Prostate gland (tissue), 2 donors: ENCODE results near the gene PALB2. TPM values are rescaled to one million over a fixed set of nuclear protein-coding genes. Genes with fewer than 3 reads are reported as not detected.

Source experiments
- DNase-seq: peaks from one replicate; pipeline ENCODE4 v3.0.0-alpha.2; 2019; ENCODE audit warnings: low spot score
- H3K27ac ChIP-seq, 2 donors: fragments of 200-600 bp; sonication (generic); 2 replicates each; pipeline ENCODE4 v1.5.1; 2017 to 2019
- H3K27me3 ChIP-seq: fragments of 200-600 bp; sonication (generic); replicated peaks from 2 replicates; pipeline ENCODE4 v1.5.1; 2019; ENCODE audit not compliant: insufficient read depth
- H3K36me3 ChIP-seq, 2 donors: fragments of 200-600 bp; sonication (generic); 1 replicate in 1 of 2; 2 replicates in 1 of 2; pipeline versions ENCODE4 v1.5.1 to v1.8.1; 2017 to 2019
- H3K4me1 ChIP-seq: fragments of 200-600 bp; sonication (generic); replicated peaks from 2 replicates; pipeline ENCODE4 v1.5.1; 2019
- H3K4me3 ChIP-seq, 2 donors: fragments of 200-600 bp; sonication (generic); 2 replicates each; pipeline ENCODE4 v1.5.1; 2017 to 2019
- H3K9me3 ChIP-seq: fragments of 200-600 bp; sonication (generic); 2 replicates; pipeline ENCODE4 v1.5.1; 2017
- CTCF ChIP-seq, 4 experiments: fragments of 200-600 bp in 2 of 4; fragments of 450-650 bp in 2 of 4; sonication (generic) in 2 of 4; IDR thresholded peaks; 1 replicate in 3 of 4; 2 replicates in 1 of 4; pipeline ENCODE4 v1.5.1; 2016 to 2019; ENCODE audit warnings: antibody characterized with exemption in 4 of 4, mild to moderate bottlenecking in 2 of 4, moderate library complexity in 2 of 4
- POLR2A ChIP-seq: fragments of 450-650 bp; IDR thresholded peaks from one replicate; pipeline ENCODE4 v1.6.1; 2016; ENCODE audit warnings: antibody characterized with exemption, mild to moderate bottlenecking
- POLR2AphosphoS5 ChIP-seq: sonication (generic); formaldehyde crosslinking; IDR thresholded peaks from one replicate; pipeline ENCODE4 v1.6.1; 2017; ENCODE audit warnings: antibody characterized with exemption
- WGBS: methylation state at CpG from one replicate; pipeline ENCODE4 v1.1.5; 2018; 5-methylcytosine and 5-hydroxymethylcytosine counted together
- intact Hi-C: fragments of 100-400 bp; cut with DNase I; formaldehyde crosslinking; loops from one replicate; pipeline ENCODE4 v1.14.2; 2022
- total RNA-seq, 2 donors: library from RNA; depleted of rRNA; stranded (reverse); fragments of >200 nt; gene quantifications; one replicate each; pipeline ENCODE4 v1.1.0, GENCODE V29; 2016

The PALB2 gene
- total RNA-seq, 2 donors from 2014 or later = 10.8 to 15.6 TPM

DNA sequence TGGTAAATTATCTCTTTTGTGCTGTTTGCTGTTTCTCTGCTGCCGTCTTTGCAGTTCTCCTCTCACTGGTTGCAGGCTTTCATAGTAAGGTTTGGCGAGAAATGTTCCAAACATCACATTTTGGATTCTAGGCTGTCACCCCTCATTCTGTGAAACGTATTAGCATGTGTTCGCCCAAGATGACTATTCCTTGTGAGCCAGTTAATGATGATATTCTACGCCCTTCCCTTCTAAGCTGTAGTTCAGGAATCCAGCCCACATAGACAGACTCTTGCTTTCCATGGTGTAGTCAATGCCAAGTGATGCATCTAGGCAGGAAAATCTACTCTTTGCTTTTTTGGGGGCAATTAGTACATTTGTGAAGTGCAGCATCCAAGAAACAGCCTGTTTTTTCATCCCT is 69.2 kb downstream of the PALB2 start:
- H3K9me3 ChIP-seq = no peaks in the 10 kb centered on the region
- H3K4me1 ChIP-seq = no peaks in the 10 kb centered on the region
- peaks cover 5 to 12% of the 10 kb centered on the region in 2 donors for H3K36me3 ChIP-seq
- no peak for TF ChIP-seq POLR2A
- TF ChIP-seq CTCF (IDR thresholded peaks at IDR 0.05) = no peak
- TF ChIP-seq POLR2AphosphoS5 = no peak
- H3K27ac ChIP-seq = no peak overlapping the region
- intact Hi-C loops = no loop called here
- no peak overlapping the region for H3K4me3 ChIP-seq
- H3K27me3 ChIP-seq = no peaks in the 10 kb centered on the region
- no peak for DNase-seq
- 95% methylated on average over 5 of the region's 5 CpGs for WGBS

GRCh38 chr16:23570992-23571632 is 70.0 kb downstream of the PALB2 start:
- no peak overlapping the region for H3K4me3 ChIP-seq
- WGBS = 86% methylated on average over 8 of the region's 8 CpGs
- H3K4me1 ChIP-seq = no peaks in the 10 kb centered on the region
- DNase-seq = no peak
- H3K27me3 ChIP-seq = no peaks in the 10 kb centered on the region
- no peak overlapping the region for H3K27ac ChIP-seq
- peaks cover 5 to 12% of the 10 kb centered on the region in 2 donors for H3K36me3 ChIP-seq
- no peaks in the 10 kb centered on the region for H3K9me3 ChIP-seq
- intact Hi-C loops = no loop called here
- TF ChIP-seq POLR2AphosphoS5 (no peak), CTCF (IDR thresholded peaks at IDR 0.05) (no peak), POLR2A (no peak)

GRCh38 chr16:23567602-23568001 is 73.5 kb downstream of the PALB2 start:
- Histone ChIP-seq H3K9me3 (no peaks in the 10 kb centered on the region), H3K4me3 (no peak overlapping the region), H3K27ac (no peak overlapping the region), H3K36me3 (peaks cover 8 to 23% of the 10 kb centered on the region in 2 donors), H3K4me1 (no peaks in the 10 kb centered on the region), H3K27me3 (no peaks in the 10 kb centered on the region)
- 88% methylated on average over 3 of the region's 3 CpGs for WGBS
- intact Hi-C loops = no loop called here
- TF ChIP-seq POLR2A = no peak
- no peak for TF ChIP-seq POLR2AphosphoS5
- TF ChIP-seq CTCF (IDR thresholded peaks at IDR 0.05) = no peak
- no peak for DNase-seq

DNA sequence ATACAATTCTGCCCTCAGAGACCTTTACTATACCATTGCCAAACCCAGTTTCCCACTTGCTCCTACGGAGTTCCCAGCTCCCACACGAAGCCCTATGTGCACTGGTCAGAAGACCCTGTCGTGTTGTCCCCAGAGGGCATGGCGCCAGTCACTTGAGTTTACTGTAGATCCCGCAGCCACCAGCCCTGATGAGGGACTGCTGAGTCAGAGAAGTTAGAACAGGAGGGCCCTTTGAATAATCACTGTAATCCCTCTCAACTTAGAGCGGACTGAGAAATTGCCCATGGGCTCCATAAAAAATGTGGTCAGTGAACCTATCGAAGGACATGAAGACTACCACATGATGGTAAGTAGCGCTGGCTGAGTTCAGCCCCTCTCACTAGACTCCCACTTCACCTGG is 74.4 kb downstream of the PALB2 start:
- Histone ChIP-seq H3K4me1 (no peaks in the 10 kb centered on the region), H3K27ac (no peak overlapping the region), H3K4me3 (no peak overlapping the region), H3K27me3 (no peaks in the 10 kb centered on the region), H3K36me3 (peaks cover 10 to 29% of the 10 kb centered on the region in 2 donors), H3K9me3 (no peaks in the 10 kb centered on the region)
- intact Hi-C loops = no loop called here
- 95% methylated on average over 8 of the region's 8 CpGs for WGBS
- DNase-seq = no peak
- no peak for TF ChIP-seq POLR2AphosphoS5
- TF ChIP-seq CTCF (IDR thresholded peaks at IDR 0.05) = no peak
- TF ChIP-seq POLR2A = no peak
